Measurements from ENCODE around the gene TMEM178A. TPM values are rescaled to one million over a fixed set of nuclear protein-coding genes. Genes with fewer than 3 reads are reported as not detected.
A peak's percentile ranks its signal among the peaks of the same experiment; 100 is the strongest.
"Not testable (repeated sequence)": the region's sequence is repeated elsewhere in the genome, so short reads cannot be mapped to it uniquely, and the experiment has no call there.

Gene TMEM178A
- total and polyA plus RNA-seq, 9 donors: 5.7 to 18.5 (median 14.5) TPM

DNA sequence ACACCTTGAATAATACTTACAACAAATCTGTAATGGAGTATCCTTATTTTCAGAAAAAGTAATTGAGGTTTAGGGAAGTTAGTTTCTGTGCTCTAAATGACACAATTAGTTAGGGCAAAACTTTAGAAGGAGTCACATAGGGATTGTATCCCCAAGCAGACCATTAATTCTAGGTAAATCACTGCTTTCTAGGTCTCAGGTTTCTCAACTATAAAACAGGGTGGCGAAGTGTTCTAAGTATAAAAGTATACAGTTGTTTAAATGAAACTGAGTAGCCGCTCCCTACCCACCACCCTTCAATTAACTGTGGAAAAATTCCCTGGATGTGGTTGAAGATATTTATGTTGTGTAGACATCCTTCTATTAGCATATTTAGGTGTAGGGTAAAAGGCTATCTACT lies 19.9 kb upstream of the TMEM178A start:
- no peak for DNase-seq
- Histone ChIP-seq H3K4me1 (ENCODE audit: control insufficient read depth, insufficient read depth, low read length) (peaks cover 8% of the 10 kb centered on the region), H3K27ac (ENCODE audit: low read length) (no peak overlapping the region), H3K4me3 (ENCODE audit: low read length) (no peak overlapping the region), H3K9me3 (replicated peaks; ENCODE audit: control insufficient read depth, low read depth, low read length) (no peaks in the 10 kb centered on the region), H3K27me3 (ENCODE audit: control insufficient read depth, insufficient read depth, low read length) (no peaks in the 10 kb centered on the region), H3K36me3 (ENCODE audit: control insufficient read depth, insufficient read depth, low read length) (no peaks in the 10 kb centered on the region)
- WGBS (ENCODE audit: insufficient coverage): no CpG with 5 or more reads among the region's 2 CpGs

DNA sequence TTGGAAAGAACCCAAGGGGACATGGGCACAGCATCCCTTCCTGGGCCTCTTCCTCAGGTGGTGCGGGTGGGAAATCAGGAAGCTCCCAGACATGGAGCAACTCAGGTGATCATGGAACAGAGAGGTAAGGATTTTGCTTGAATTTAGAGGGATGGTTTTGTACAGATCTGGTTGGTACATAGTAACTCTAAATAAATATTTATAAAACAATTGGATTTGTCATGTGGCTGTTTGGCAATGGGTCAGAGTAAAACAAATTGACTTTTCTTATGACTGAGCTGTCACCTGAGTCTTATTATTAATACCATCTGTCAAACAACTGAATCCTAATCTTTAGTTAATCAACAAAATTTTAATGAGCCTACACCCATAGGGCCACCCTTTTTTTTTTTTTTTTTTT lies 19.4 kb upstream of the TMEM178A start:
- no CpG with 5 or more reads among the region's 1 CpG for WGBS (ENCODE audit: insufficient coverage)
- H3K27ac ChIP-seq (ENCODE audit: low read length): no peak overlapping the region
- H3K4me1 ChIP-seq (ENCODE audit: control insufficient read depth, insufficient read depth, low read length): peaks cover 8% of the 10 kb centered on the region
- DNase-seq: no peak
- H3K9me3 ChIP-seq (replicated peaks; ENCODE audit: control insufficient read depth, low read depth, low read length): no peaks in the 10 kb centered on the region
- no peaks in the 10 kb centered on the region for H3K27me3 ChIP-seq (ENCODE audit: control insufficient read depth, insufficient read depth, low read length)
- H3K36me3 ChIP-seq (ENCODE audit: control insufficient read depth, insufficient read depth, low read length): no peaks in the 10 kb centered on the region
- no peak overlapping the region for H3K4me3 ChIP-seq (ENCODE audit: low read length)

DNA sequence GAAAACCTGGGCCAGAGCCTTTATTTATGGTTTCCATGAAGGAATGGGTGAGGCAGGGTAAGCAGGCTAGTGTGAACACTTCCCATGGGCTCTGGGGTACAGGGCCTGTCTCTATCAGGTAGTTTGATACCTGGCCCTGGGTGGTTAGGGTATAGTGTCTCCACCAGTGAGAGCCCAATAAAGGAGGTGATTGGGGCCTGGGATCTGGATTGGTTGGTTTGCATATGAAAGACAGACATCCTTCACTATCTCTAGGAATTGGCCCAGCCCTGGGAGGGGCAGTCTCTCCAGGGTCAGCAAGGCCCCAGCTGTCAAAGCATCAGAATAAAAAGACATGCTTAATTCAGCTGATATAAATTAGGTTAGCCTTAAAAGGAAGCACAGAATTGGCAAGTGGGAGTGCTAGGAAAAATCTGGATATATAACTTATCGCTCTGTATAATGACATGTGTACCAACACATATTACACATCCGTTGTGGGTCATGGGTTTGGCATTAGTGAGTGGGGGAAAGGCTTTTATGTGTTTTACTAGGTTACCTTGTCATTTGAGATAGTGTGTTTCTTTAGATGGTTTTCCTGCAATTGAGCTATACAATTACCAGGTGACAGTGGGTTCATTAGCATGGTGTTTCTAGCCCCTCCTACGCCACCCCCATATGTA lies 18.5 kb upstream of the TMEM178A start:
- Histone ChIP-seq H3K27me3 (ENCODE audit: control insufficient read depth, insufficient read depth, low read length) (no peaks in the 10 kb centered on the region), H3K9me3 (replicated peaks; ENCODE audit: control insufficient read depth, low read depth, low read length) (no peaks in the 10 kb centered on the region), H3K4me1 (ENCODE audit: control insufficient read depth, insufficient read depth, low read length) (peaks cover 5% of the 10 kb centered on the region), H3K4me3 (ENCODE audit: low read length) (no peak overlapping the region), H3K27ac (ENCODE audit: low read length) (no peak overlapping the region), H3K36me3 (ENCODE audit: control insufficient read depth, insufficient read depth, low read length) (no peaks in the 10 kb centered on the region)
- no peak for DNase-seq
- WGBS (ENCODE audit: insufficient coverage): no CpG with 5 or more reads among the region's 3 CpGs

DNA sequence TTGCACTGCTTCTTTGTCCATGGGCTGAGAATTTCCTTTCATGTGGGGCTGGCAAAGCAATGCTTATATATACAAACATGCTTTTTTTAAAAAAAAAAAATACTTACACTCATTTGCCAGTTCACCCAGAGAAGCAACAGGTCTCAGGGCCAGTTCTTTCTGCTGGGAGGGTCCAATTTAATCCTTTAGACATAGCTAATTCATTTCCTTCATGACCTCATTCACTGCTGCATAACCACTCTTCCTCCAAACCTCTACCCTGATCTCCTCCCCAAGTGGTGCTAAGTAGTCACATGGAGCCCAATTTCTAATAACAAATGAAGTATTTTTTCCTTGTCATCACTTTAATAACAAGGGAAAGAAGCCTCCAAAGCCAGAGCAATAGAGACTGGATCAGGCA lies 17.1 kb upstream of the TMEM178A start:
- DNase-seq: no peak
- no peaks in the 10 kb centered on the region for H3K36me3 ChIP-seq (ENCODE audit: control insufficient read depth, insufficient read depth, low read length)
- H3K4me3 ChIP-seq (ENCODE audit: low read length): no peak overlapping the region
- H3K27ac ChIP-seq (ENCODE audit: low read length): no peak overlapping the region
- no peaks in the 10 kb centered on the region for H3K9me3 ChIP-seq (replicated peaks; ENCODE audit: control insufficient read depth, low read depth, low read length)
- H3K27me3 ChIP-seq (ENCODE audit: control insufficient read depth, insufficient read depth, low read length): no peaks in the 10 kb centered on the region
- no peaks in the 10 kb centered on the region for H3K4me1 ChIP-seq (ENCODE audit: control insufficient read depth, insufficient read depth, low read length)

DNA sequence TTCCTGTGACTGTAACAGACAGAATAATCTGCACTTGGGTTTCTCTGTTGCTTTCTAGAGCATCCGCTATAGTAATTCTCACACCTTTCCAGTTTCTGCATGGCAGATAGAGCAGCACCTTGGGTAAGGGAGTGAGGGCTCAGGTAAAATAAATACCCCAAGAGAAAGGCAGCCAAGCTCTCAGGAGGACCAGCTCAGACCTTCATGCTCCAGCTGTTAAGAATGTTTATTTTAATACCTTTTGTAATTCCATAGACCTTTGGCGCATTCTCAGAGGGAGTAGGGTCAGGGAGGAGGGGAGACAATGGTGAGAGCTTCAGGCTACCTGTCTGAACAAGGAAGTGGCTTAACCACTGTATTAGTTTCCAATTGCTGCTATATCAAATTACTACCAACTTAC lies 16.2 kb upstream of the TMEM178A start:
- DNase-seq: no peak
- no peaks in the 10 kb centered on the region for H3K27me3 ChIP-seq (ENCODE audit: control insufficient read depth, insufficient read depth, low read length)
- no peak overlapping the region for H3K4me3 ChIP-seq (ENCODE audit: low read length)
- H3K36me3 ChIP-seq (ENCODE audit: control insufficient read depth, insufficient read depth, low read length): no peaks in the 10 kb centered on the region
- no peaks in the 10 kb centered on the region for H3K9me3 ChIP-seq (replicated peaks; ENCODE audit: control insufficient read depth, low read depth, low read length)
- H3K27ac ChIP-seq (ENCODE audit: low read length): no peak overlapping the region
- H3K4me1 ChIP-seq (ENCODE audit: control insufficient read depth, insufficient read depth, low read length): no peaks in the 10 kb centered on the region
- no CpG with 5 or more reads among the region's 2 CpGs for WGBS (ENCODE audit: insufficient coverage)

DNA sequence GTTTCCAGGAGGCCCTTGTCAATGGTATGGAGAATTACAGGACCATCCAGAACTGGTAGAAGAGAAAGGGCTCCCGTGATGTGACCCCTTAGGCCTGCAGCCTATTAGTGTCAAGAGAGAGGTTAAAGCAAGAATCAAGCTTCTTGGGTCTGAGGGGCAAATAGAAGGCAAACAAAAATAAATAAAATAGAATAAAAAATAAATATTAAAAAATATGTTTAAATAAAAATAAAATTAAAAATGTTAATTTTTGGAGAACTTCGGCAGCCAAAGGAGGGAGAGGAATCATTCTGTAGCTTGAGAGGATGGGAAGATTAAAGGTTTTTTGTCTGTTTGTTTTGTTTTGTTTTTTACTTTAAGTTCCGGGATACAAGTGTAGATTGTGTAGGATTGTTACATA lies 15.2 kb upstream of the TMEM178A start:
- Histone ChIP-seq H3K27me3 (ENCODE audit: control insufficient read depth, insufficient read depth, low read length) (no peaks in the 10 kb centered on the region), H3K36me3 (ENCODE audit: control insufficient read depth, insufficient read depth, low read length) (no peaks in the 10 kb centered on the region), H3K4me3 (ENCODE audit: low read length) (no peak overlapping the region), H3K4me1 (ENCODE audit: control insufficient read depth, insufficient read depth, low read length) (no peaks in the 10 kb centered on the region), H3K27ac (ENCODE audit: low read length) (no peak overlapping the region), H3K9me3 (replicated peaks; ENCODE audit: control insufficient read depth, low read depth, low read length) (peaks cover 5% of the 10 kb centered on the region)
- WGBS (ENCODE audit: insufficient coverage): no CpG with 5 or more reads among the region's 3 CpGs
- DNase-seq: no peak

DNA sequence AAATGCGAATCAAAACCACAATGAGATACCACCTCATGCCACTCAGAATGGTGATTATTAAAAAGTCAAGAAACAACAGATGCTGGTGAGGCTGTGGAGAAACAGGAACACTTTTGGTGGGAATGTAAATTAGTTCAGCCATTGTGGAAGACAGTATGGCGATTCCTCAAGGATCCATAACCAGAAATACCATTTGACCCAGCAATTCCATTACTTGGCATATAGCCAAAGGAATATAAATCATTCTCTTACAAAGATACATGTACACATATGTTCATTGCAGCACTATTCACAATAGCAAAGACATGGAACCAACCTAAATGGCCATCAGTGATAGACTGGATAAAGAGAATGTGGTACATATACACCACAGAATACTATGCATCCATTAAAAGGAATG lies 9.5 kb upstream of the TMEM178A start:
- DNase-seq: not testable (repeated sequence)

DNA sequence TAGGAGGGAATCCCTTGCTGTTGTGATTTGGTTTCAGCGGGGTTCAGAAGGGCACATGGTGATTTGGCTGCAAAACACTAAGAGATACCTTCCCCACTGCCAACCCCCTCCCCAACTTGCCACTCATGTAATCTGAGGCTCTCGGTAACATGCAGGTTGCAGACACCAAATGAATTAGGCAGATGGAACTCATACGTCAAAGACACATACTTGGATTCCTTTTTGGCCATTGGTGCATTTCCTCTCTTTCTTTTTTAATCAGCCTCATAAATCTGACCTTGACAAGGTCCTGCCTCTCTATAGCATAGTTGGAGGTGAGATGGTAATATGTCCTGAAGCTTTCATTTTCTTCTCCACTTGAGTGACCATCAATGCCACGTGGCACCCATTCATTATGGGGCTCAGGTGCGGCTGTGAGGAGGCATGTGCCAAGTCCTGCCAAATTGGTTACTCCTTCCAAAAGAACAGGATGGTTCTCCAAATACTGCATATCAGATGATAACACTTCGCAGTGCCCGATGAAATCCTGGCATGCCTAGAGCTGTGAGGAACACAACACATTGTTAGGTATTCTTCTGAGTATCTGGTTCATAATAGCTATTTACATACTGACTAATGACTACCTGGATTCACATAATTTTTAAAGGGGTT lies 8.3 kb upstream of the TMEM178A start:
- DNase-seq: peak; percentile 11
- no peaks in the 10 kb centered on the region for H3K4me1 ChIP-seq (ENCODE audit: control insufficient read depth, insufficient read depth, low read length)
- no peak overlapping the region for H3K27ac ChIP-seq (ENCODE audit: low read length)
- H3K36me3 ChIP-seq (ENCODE audit: control insufficient read depth, insufficient read depth, low read length): no peaks in the 10 kb centered on the region
- WGBS (ENCODE audit: insufficient coverage): 58% methylated on average over 4 of the region's 7 CpGs
- H3K27me3 ChIP-seq (ENCODE audit: control insufficient read depth, insufficient read depth, low read length): no peaks in the 10 kb centered on the region
- H3K4me3 ChIP-seq (ENCODE audit: low read length): no peak overlapping the region
- H3K9me3 ChIP-seq (replicated peaks; ENCODE audit: control insufficient read depth, low read depth, low read length): peaks cover 5% of the 10 kb centered on the region

More for the DNA sequence above, 9.5 kb upstream of the TMEM178A start:
- H3K36me3 ChIP-seq (ENCODE audit: control insufficient read depth, insufficient read depth, low read length); H3K4me1 ChIP-seq (ENCODE audit: control insufficient read depth, insufficient read depth, low read length); H3K27ac ChIP-seq (ENCODE audit: low read length); H3K4me3 ChIP-seq (ENCODE audit: low read length); H3K27me3 ChIP-seq (ENCODE audit: control insufficient read depth, insufficient read depth, low read length); H3K9me3 ChIP-seq (replicated peaks; ENCODE audit: control insufficient read depth, low read depth, low read length): not testable (repeated sequence)
- WGBS (ENCODE audit: insufficient coverage): no CpG with 5 or more reads among the region's 2 CpGs

DNA sequence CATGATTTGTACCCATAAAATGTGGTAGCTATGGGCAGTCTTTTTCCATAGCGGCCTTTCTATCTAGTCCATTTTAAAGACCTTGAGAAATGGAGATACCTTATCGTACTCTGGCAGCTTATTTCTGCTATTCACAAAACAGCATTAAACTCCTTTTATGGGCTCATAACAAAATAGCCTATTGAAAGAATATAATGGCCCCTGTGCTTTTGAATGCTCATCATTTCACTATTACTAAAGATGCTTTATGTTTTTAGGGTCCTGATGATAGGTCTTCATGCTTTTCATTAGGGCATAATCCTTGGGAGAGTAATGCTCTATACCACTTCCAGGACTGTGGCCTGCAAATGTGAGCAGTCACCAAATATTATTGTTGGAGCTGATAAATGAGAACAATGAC lies 7.3 kb upstream of the TMEM178A start:
- Histone ChIP-seq H3K27me3 (ENCODE audit: control insufficient read depth, insufficient read depth, low read length) (no peaks in the 10 kb centered on the region), H3K9me3 (replicated peaks; ENCODE audit: control insufficient read depth, low read depth, low read length) (peaks cover 5% of the 10 kb centered on the region), H3K36me3 (ENCODE audit: control insufficient read depth, insufficient read depth, low read length) (no peaks in the 10 kb centered on the region), H3K4me1 (ENCODE audit: control insufficient read depth, insufficient read depth, low read length) (no peaks in the 10 kb centered on the region), H3K27ac (ENCODE audit: low read length) (no peak overlapping the region), H3K4me3 (ENCODE audit: low read length) (no peak overlapping the region)
- no peak for DNase-seq
- no CpG with 5 or more reads among the region's 2 CpGs for WGBS (ENCODE audit: insufficient coverage)

DNA sequence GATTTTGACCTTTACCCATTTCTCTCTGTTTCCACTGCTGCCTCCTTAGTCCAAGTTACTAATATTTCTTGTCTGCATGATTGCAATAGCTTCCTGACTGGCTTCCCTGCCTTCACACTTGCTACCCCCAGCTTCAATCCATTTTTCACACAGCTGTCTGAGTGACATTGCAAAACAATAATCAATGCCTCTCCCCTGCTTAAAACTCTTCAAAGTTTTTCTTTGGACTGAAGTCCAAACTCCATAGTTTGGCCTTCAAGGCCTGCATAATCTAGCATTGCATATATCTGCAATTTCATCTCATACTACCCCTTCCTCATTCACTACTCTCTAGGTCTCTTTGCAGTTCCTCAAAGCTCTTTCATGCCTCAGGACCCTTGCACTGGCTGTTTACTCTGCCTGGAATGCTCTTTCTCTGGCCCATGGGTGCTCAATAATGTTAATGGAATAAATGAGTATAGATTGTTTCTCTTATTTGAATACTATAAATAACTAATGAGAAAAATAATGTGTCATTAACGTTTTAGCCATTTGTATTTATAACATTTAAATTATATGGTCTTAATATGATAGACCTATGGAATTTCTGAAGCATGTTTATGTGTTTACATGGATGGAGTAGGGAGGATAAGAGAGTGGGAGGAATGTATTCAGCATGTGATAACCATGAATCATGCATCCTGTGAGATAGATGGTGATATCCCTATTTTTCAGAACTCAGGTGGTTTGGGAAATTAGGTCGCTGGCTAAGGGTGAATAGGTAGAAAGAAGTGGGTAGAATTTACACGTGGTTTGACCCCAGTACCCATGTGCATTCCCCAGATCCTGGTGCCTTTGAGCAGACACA lies 5.7 kb upstream of the TMEM178A start:
- Histone ChIP-seq H3K36me3 (ENCODE audit: control insufficient read depth, insufficient read depth, low read length) (no peaks in the 10 kb centered on the region), H3K4me3 (ENCODE audit: low read length) (no peak overlapping the region), H3K4me1 (ENCODE audit: control insufficient read depth, insufficient read depth, low read length) (no peaks in the 10 kb centered on the region), H3K9me3 (replicated peaks; ENCODE audit: control insufficient read depth, low read depth, low read length) (peaks cover under 1% of the 10 kb centered on the region), H3K27ac (ENCODE audit: low read length) (no peak overlapping the region), H3K27me3 (ENCODE audit: control insufficient read depth, insufficient read depth, low read length) (peaks cover 5% of the 10 kb centered on the region)
- DNase-seq: no peak
- 41% methylated on average over 2 of the region's 3 CpGs for WGBS (ENCODE audit: insufficient coverage)

Data from muscle of leg (tissue), 11 donors.